H1 (cell line): ENCODE measurements around the gene UBR3. TPM values are rescaled to one million over a fixed set of nuclear protein-coding genes. Genes with fewer than 3 reads are reported as not detected.

ENCODE experiments used
- EZH2 ChIP-seq: fragments of 200-600 bp; sonication (generic); IDR thresholded peaks from 2 replicates; pipeline ENCODE4 v1.7.1; 2012; ENCODE audit warnings: low read depth, mild to moderate bottlenecking, moderate library complexity, low read length, inconsistent platforms; ENCODE audit not compliant: severe bottlenecking
- GABPA ChIP-seq: IDR thresholded peaks from 2 replicates; pipeline ENCODE4 v1.6.1; 2011; ENCODE audit warnings: mild to moderate bottlenecking, low read length, moderate library complexity, borderline replicate concordance; ENCODE audit not compliant: insufficient read depth
- HDAC2 ChIP-seq, 2 experiments: fragments of 300-600 bp in 1 of 2; sonication (generic) in 1 of 2; IDR thresholded peaks; 2 replicates each; pipeline ENCODE4 v1.6.1; 2011 to 2012; ENCODE audit warnings: low read depth in 2 of 2, low read length in 2 of 2, mild to moderate bottlenecking in 2 of 2, moderate library complexity in 2 of 2, borderline replicate concordance in 1 of 2, inconsistent platforms in 1 of 2
- TAF1 ChIP-seq: IDR thresholded peaks from 2 replicates; pipeline ENCODE4 v1.6.1; 2011; ENCODE audit warnings: mild to moderate bottlenecking, low read depth, low read length
- polyA plus RNA-seq, 7 experiments: library from polyadenylated mRNA; depleted of rRNA in 3 of 7; stranded (reverse) in 5 of 7; unstranded in 2 of 7; fragments of >200 nt in 5 of 7; fragments of 200-250 nt in 2 of 7; gene quantifications; 1 replicate in 5 of 7; 2 replicates in 1 of 7; 4 replicates in 1 of 7; pipeline versions ENCODE4 v1.2.1 to v1.2.3, GENCODE V29; 2011 to 2013; ENCODE audit warnings: missing spikeins in 2 of 7, mixed read lengths in 2 of 7
- total RNA-seq: library from RNA; stranded (reverse); fragmentation: NEBNext Ultra II Directional; extraction: Animal tissue kit (Norgen Biotek cat#: 25700); gene quantifications from 2 replicates; pipeline ENCODE4 v1.2.1, GENCODE V29; 2021

The UBR3 gene
- total and polyA plus RNA-seq, 2 of the 8 experiments (the other 6 are each of a cell fraction or from before 2014, with no cell fraction given): 3.7 to 17.7 TPM

- no peak for TF ChIP-seq GABPA
- TF ChIP-seq HDAC2 (IDR thresholded peaks at IDR 0.05; ENCODE audit: borderline replicate concordance in 1 of 2, low read depth in 2 of 2, low read length in 2 of 2): no peak
- TF ChIP-seq TAF1: no peak
- no peak for TF ChIP-seq EZH2
These were observed 141.5 kb downstream of the UBR3 start (continued) for GRCh38 chr2:169968743-169969142.
